DLD1 (cell line): ENCODE measurements around the gene SLC41A1.
"Not testable (repeated sequence)": the region's sequence is repeated elsewhere in the genome, so short reads cannot be mapped to it uniquely, and the experiment has no call there.

Source experiments
- in situ Hi-C: cut with HindIII; loops from 2 replicates; pipeline ENCODE4 v1.10.0; 2017; ENCODE audit warnings: low sequenced_read_pairs

The SLC41A1 gene

GRCh38 chr1:205812878-205813754 lies at the start of gene SLC41A1:
TSS of gene SLC41A1 (minus strand) at chr1:205813198. CDS start at chr1:205810441, 2,757 bp downstream.
- in situ Hi-C loops = no loop called here

GRCh38 chr1:205861540-205861939 lies 48.5 kb upstream of the SLC41A1 start:
- in situ Hi-C loops = no loop called here

- in situ Hi-C loops = no loop called here
Measured at GRCh38 chr1:205858141-205858961, 45.4 kb upstream of the SLC41A1 start.

GRCh38 chr1:205857501-205857900 lies 44.5 kb upstream of the SLC41A1 start:
- in situ Hi-C loops = not testable (repeated sequence)

- in situ Hi-C loops = no loop called here
Measured at GRCh38 chr1:205856433-205856832, 43.4 kb upstream of the SLC41A1 start.

GRCh38 chr1:205852969-205853368 lies 40.0 kb upstream of the SLC41A1 start:
- in situ Hi-C loops = no loop called here

GRCh38 chr1:205851993-205852392 lies 39.0 kb upstream of the SLC41A1 start:
- in situ Hi-C loops = no loop called here

GRCh38 chr1:205849619-205850355 lies 36.8 kb upstream of the SLC41A1 start, which contains the start of gene PM20D1:
TSS of gene PM20D1 (minus strand) at chr1:205850132. CDS start at chr1:205850072, 60 bp downstream.
- in situ Hi-C loops = no loop called here

- in situ Hi-C loops = no loop called here
Measured at GRCh38 chr1:205843036-205843859, 30.2 kb upstream of the SLC41A1 start.

- in situ Hi-C loops = no loop called here
Measured at GRCh38 chr1:205842229-205842628, 29.2 kb upstream of the SLC41A1 start.

- in situ Hi-C loops = no loop called here
Measured at GRCh38 chr1:205840146-205840923, 27.3 kb upstream of the SLC41A1 start.

- in situ Hi-C loops = no loop called here
Measured at GRCh38 chr1:205837382-205837970, 24.5 kb upstream of the SLC41A1 start.

GRCh38 chr1:205834751-205835150 lies 21.8 kb upstream of the SLC41A1 start:
- in situ Hi-C loops = no loop called here

- in situ Hi-C loops = no loop called here
Measured at GRCh38 chr1:205832326-205832751, 19.3 kb upstream of the SLC41A1 start.

- in situ Hi-C loops = no loop called here
Measured at GRCh38 chr1:205827623-205828022, 14.6 kb upstream of the SLC41A1 start.

GRCh38 chr1:205826995-205827394 lies 14.0 kb upstream of the SLC41A1 start:
- in situ Hi-C loops = no loop called here

GRCh38 chr1:205826016-205826806 lies 13.2 kb upstream of the SLC41A1 start:
- in situ Hi-C loops = no loop called here

- in situ Hi-C loops = no loop called here
Measured at GRCh38 chr1:205824180-205824579, 11.2 kb upstream of the SLC41A1 start.
